Body of pancreas (tissue), 4 donors: ENCODE measurements around the gene GREB1. TPM values are rescaled to one million over a fixed set of nuclear protein-coding genes. Genes with fewer than 3 reads are reported as not detected.

Source experiments
- ATAC-seq: fragments of 150-250 bp; one replicate; pipeline ENCODE4 v1.9.1; 2016
- DNase-seq, 4 donors: peaks; one replicate each; pipeline ENCODE4 v3.0.0-alpha.2; 2019
- H3K27ac ChIP-seq, 4 donors: fragments of 200-600 bp; sonication (generic); 1 replicate in 3 of 4; 2 replicates in 1 of 4; pipeline versions ENCODE4 v1.5.1 to v1.6.1; 2016 to 2019; ENCODE audit warnings: mild to moderate bottlenecking in 1 of 4, mixed read lengths in 1 of 4, moderate library complexity in 1 of 4
- H3K27me3 ChIP-seq, 2 donors: fragments of 200-600 bp; sonication (generic); one replicate each; pipeline ENCODE4 v1.6.0; 2016; ENCODE audit warnings: mild to moderate bottlenecking in 1 of 2
- H3K36me3 ChIP-seq, 2 donors: fragments of 200-600 bp; sonication (generic); replicated peaks in 1 of 2; 2 replicates each; pipeline ENCODE4 v1.5.1; 2016; ENCODE audit warnings: low read depth in 2 of 2; ENCODE audit not compliant: insufficient read depth in 1 of 2
- H3K4me1 ChIP-seq: fragments of 200-600 bp; sonication (generic); one replicate; pipeline ENCODE4 v1.6.0; 2016
- H3K4me3 ChIP-seq, 2 donors: fragments of 200-600 bp; sonication (generic); 1 replicate in 1 of 2; 2 replicates in 1 of 2; pipeline ENCODE4 v1.5.1; 2016 to 2019
- H3K9me3 ChIP-seq, 3 donors: fragments of 200-600 bp; sonication (generic); 1 replicate in 2 of 3; 2 replicates in 1 of 3; pipeline ENCODE4 v1.5.1; 2016
- CTCF ChIP-seq, 7 experiments: fragments of 450-650 bp in 4 of 7; fragments of 200-600 bp in 3 of 7; sonication (generic) in 3 of 7; IDR thresholded peaks; one replicate each; pipeline ENCODE4 v1.5.1; 2016 to 2019; ENCODE audit warnings: antibody characterized with exemption in 7 of 7
- POLR2A ChIP-seq, 3 donors: fragments of 450-650 bp; IDR thresholded peaks; one replicate each; pipeline ENCODE4 v1.6.1; 2016; ENCODE audit warnings: antibody characterized with exemption in 3 of 3, mild to moderate bottlenecking in 2 of 3
- WGBS, 2 donors: methylation state at CpG; one replicate each; pipeline ENCODE4 v1.1.5; 2017; 5-methylcytosine and 5-hydroxymethylcytosine counted together
- intact Hi-C: fragments of 100-400 bp; cut with DNase I; formaldehyde crosslinking; loops from one replicate; pipeline ENCODE4 v1.15.1; 2023
- total RNA-seq, 2 donors: library from RNA; depleted of rRNA; stranded (reverse); fragments of >200 nt; gene quantifications; one replicate each; pipeline ENCODE4 v1.1.0, GENCODE V29; 2016

Gene GREB1
- total RNA-seq, 2 donors from 2014 or later: 10.4 to 19.8 TPM

GRCh38 chr2:11539317-11540147 is 5.7 kb downstream of the GREB1 start:
- Histone ChIP-seq H3K9me3 (no peaks in the 10 kb centered on the region), H3K36me3 (no peaks in the 10 kb centered on the region), H3K4me1 (peaks cover 69% of the 10 kb centered on the region), H3K27ac (peak overlapping the region; percentile 63 to 78 (median 67)), H3K4me3 (no peak overlapping the region), H3K27me3 (no peaks in the 10 kb centered on the region)
- intact Hi-C loops: loop anchor here (10.0 kb wide), 1 partner anchor 45 kb away; no protein-coding TSS in a partner anchor
- ATAC-seq: peak; percentile 93
- TF ChIP-seq CTCF (IDR thresholded peaks at IDR 0.05): peak in 2 of 7 experiments; percentile 8 to 13
- TF ChIP-seq POLR2A (IDR thresholded peaks at IDR 0.05): peak in 2 of 3 donors; percentile 21 to 41
- WGBS, 2 donors: 17 to 30% methylated on average over 11 to 18 of the region's 18 CpGs
- DNase-seq: peak; percentile 86 to 94 (median 94)

- peaks cover 65% of the 10 kb centered on the region for H3K4me1 ChIP-seq
- DNase-seq: peak; percentile 23 to 65 (median 41)
- peak overlapping the region; percentile 63 to 78 (median 67) for H3K27ac ChIP-seq
- ATAC-seq: no peak
- intact Hi-C loops: loop anchor here (10.0 kb wide), 1 partner anchor 46 kb away; no protein-coding TSS in a partner anchor
- TF ChIP-seq POLR2A (IDR thresholded peaks at IDR 0.05) (no peak), CTCF (IDR thresholded peaks at IDR 0.05) (no peak)
- no peak overlapping the region for H3K4me3 ChIP-seq
- no peaks in the 10 kb centered on the region for H3K9me3 ChIP-seq
- no peaks in the 10 kb centered on the region for H3K36me3 ChIP-seq
- H3K27me3 ChIP-seq: no peaks in the 10 kb centered on the region
- WGBS, 2 donors: 47 to 56% methylated on average over 12 of the region's 12 CpGs
Measured at GRCh38 chr2:11540148-11540995, 6.5 kb downstream of the GREB1 start.

- DNase-seq (no peak), ATAC-seq (no peak)
- Histone ChIP-seq H3K4me3 (no peak overlapping the region), H3K27me3 (no peaks in the 10 kb centered on the region), H3K4me1 (peaks cover 59% of the 10 kb centered on the region), H3K27ac (peak overlapping the region in 3 of 4 donors; percentile 65 to 78 (median 69)), H3K9me3 (no peaks in the 10 kb centered on the region), H3K36me3 (no peaks in the 10 kb centered on the region)
- no peak for TF ChIP-seq POLR2A (IDR thresholded peaks at IDR 0.05)
- WGBS, 2 donors: 93 to 95% methylated on average over 10 to 11 of the region's 11 CpGs
- intact Hi-C loops: loop anchor here (10.0 kb wide), 1 partner anchor 46 kb away; no protein-coding TSS in a partner anchor
Measured at GRCh38 chr2:11540996-11541692, 7.3 kb downstream of the GREB1 start.

- Histone ChIP-seq H3K27me3 (no peaks in the 10 kb centered on the region), H3K4me1 (peaks cover 53% of the 10 kb centered on the region), H3K9me3 (no peaks in the 10 kb centered on the region), H3K4me3 (no peak overlapping the region), H3K36me3 (no peaks in the 10 kb centered on the region), H3K27ac (peak overlapping the region in 1 of 4 donors; percentile 65)
- intact Hi-C loops: loop anchor here (10.0 kb wide), 1 partner anchor 47 kb away; no protein-coding TSS in a partner anchor
- no peak for DNase-seq
- WGBS, 2 donors: 80 to 82% methylated on average over 8 of the region's 8 CpGs
- ATAC-seq: no peak
- no peak for TF ChIP-seq POLR2A (IDR thresholded peaks at IDR 0.05)
- no peak for TF ChIP-seq CTCF (IDR thresholded peaks at IDR 0.05)
Measured at GRCh38 chr2:11541693-11542274, 7.9 kb downstream of the GREB1 start.
